Panc1 (cell line): ENCODE data around the gene KRT35. TPM values are rescaled to one million over a fixed set of nuclear protein-coding genes. Genes with fewer than 3 reads are reported as not detected.
A peak's percentile ranks its signal among the peaks of the same experiment; 100 is the strongest.

Experiments used
- ATAC-seq: fragments of 200-7000 bp; cut with Tn5 transposase; 2 replicates; pipeline ENCODE4 v1.9.1; 2020; ENCODE audit warnings: mild to moderate bottlenecking, moderate library complexity
- BruUV-seq: library from RNA; stranded (reverse); fragments of 400-500 nt; replicated peaks from 2 replicates; lab custom pipeline; 2021; lab: Mats Ljungman, UMichigan
- CTCF ChIA-PET: fragments of 300-600 bp; sonication (Branson Sonifier 250); formaldehyde crosslinking; loops from one replicate; lab custom pipeline; 2022; ENCODE audit warnings: antibody characterized with exemption; lab: Charles Lee
- POLR2A ChIA-PET: fragments of 300-600 bp; sonication (Branson Sonifier 250); formaldehyde crosslinking; loops from one replicate; lab custom pipeline; 2022; ENCODE audit warnings: antibody characterized with exemption; lab: Charles Lee
- DNase-seq: peaks from one replicate; pipeline ENCODE4 v3.0.0-alpha.2; 2010; ENCODE audit warnings: low read depth, low spot score
- H3K27ac ChIP-seq: 2 replicates; pipeline ENCODE4 v1.5.1; 2011; ENCODE audit warnings: mild to moderate bottlenecking, low read length, inconsistent platforms
- H3K27me3 ChIP-seq: fragments of 200-500 bp; sonication (Bioruptor generic); 2 replicates; pipeline ENCODE4 v1.6.0; 2014; ENCODE audit warnings: low read length, inconsistent platforms; ENCODE audit not compliant: control insufficient read depth, insufficient read depth
- H3K36me3 ChIP-seq: fragments of 200-500 bp; sonication (Bioruptor generic); 2 replicates; pipeline ENCODE4 v1.5.1; 2014; ENCODE audit warnings: inconsistent platforms, mild to moderate bottlenecking, low read length, moderate library complexity; ENCODE audit not compliant: control insufficient read depth, insufficient read depth
- H3K4me1 ChIP-seq: 2 replicates; pipeline ENCODE4 v1.5.1; 2011; ENCODE audit warnings: inconsistent platforms, mild to moderate bottlenecking, low read length, moderate library complexity; ENCODE audit not compliant: control insufficient read depth, insufficient read depth
- H3K4me3 ChIP-seq, 2 experiments: 2 replicates each; pipeline ENCODE4 v1.5.1; 2011 to 2012; ENCODE audit warnings: low read depth in 2 of 2, low read length in 2 of 2, mild to moderate bottlenecking in 2 of 2, inconsistent platforms in 1 of 2, moderate library complexity in 1 of 2
- H3K9me3 ChIP-seq: fragments of 200-500 bp; sonication (Bioruptor generic); 2 replicates; pipeline ENCODE4 v1.5.1; 2014; ENCODE audit warnings: low read depth, mild to moderate bottlenecking, inconsistent platforms, low read length, moderate library complexity; ENCODE audit not compliant: control insufficient read depth, insufficient read depth
- POLR2AphosphoS5 ChIP-seq: IDR thresholded peaks from 2 replicates; pipeline ENCODE4 v1.6.1; 2012; ENCODE audit warnings: mild to moderate bottlenecking, low read depth, low read length, moderate library complexity
- SIN3A ChIP-seq: IDR thresholded peaks from 2 replicates; pipeline ENCODE4 v1.6.1; 2012; ENCODE audit warnings: low read depth, mild to moderate bottlenecking, low read length, moderate library complexity, borderline replicate concordance; ENCODE audit not compliant: insufficient read depth
- TCF7L2 ChIP-seq: IDR thresholded peaks from 2 replicates; pipeline ENCODE4 v1.6.1; 2011; ENCODE audit warnings: mild to moderate bottlenecking, low read depth, low read length, inconsistent platforms
- in situ Hi-C: cut with HindIII; loops from 2 replicates; pipeline ENCODE4 v1.10.0; 2016; ENCODE audit warnings: low sequenced_read_pairs, low pct_unique_long_range_greater_than_20kb
- intact Hi-C: fragments of 100-400 bp; cut with micrococcal nuclease; formaldehyde crosslinking; loops from one replicate; pipeline ENCODE4 v1.10.0; 2022; ENCODE audit not compliant: unreplicated experiment
- total RNA-seq: library from RNA; stranded (reverse); gene quantifications from one replicate; pipeline ENCODE4 v1.2.1, GENCODE V29; 2021; ENCODE audit not compliant: unreplicated experiment
- TF ChIP-seq, protein P1 (sequence below), 2 experiments: IDR thresholded peaks; 2 replicates each; pipeline ENCODE4 v1.6.1; 2011 to 2012; ENCODE audit warnings: low read depth in 2 of 2, control low read depth in 1 of 2, low read length in 1 of 2, mild to moderate bottlenecking in 1 of 2, moderate library complexity in 1 of 2; ENCODE audit not compliant: insufficient read depth in 1 of 2
- TF ChIP-seq, protein P2 (sequence below): fragments of 450-650 bp; IDR thresholded peaks from 2 replicates; pipeline ENCODE4 v1.5.1; 2017; ENCODE audit warnings: mild to moderate bottlenecking

Gene KRT35
- total RNA-seq, 1 experiment from 2014 or later = not detected

DNA sequence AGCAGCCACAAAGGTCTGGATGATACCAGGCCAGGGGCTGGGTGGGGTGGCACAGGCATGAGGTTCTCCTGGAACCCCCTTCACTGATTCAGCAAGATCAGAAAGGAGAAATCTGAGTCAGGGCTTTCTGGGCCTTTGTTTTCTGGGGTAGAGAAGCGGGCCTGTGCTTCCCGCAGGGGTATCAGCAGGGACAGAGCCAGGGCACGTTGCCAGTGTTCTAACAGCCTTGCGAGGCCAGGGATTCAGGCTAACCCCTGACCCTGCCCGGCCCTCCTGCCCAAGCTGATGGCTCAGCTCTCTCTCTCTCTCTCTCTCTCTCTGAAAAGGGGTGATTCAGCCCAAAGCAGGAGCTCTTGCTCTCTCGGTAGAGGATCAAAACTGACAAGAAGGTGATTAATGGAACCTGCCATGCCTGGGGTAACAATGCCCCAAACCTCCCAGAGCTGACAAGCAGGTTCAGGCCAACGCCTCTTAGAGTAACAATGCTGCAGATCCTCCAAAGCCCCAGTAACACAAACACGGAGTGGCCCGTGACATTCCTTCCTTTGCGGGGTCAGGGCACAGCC lies 26.4 kb upstream of the KRT35 start:
- intact Hi-C loops = no loop called here
- Histone ChIP-seq H3K4me1 (peaks cover 29% of the 10 kb centered on the region), H3K27ac (peak overlapping the region; percentile 67), H3K9me3 (no peaks in the 10 kb centered on the region), H3K36me3 (no peaks in the 10 kb centered on the region), H3K4me3 (no peak overlapping the region), H3K27me3 (no peaks in the 10 kb centered on the region)
- TF ChIP-seq POLR2AphosphoS5 (no peak), SIN3A (no peak), TCF7L2 (no peak)
- TF ChIP-seq, protein P1, sequence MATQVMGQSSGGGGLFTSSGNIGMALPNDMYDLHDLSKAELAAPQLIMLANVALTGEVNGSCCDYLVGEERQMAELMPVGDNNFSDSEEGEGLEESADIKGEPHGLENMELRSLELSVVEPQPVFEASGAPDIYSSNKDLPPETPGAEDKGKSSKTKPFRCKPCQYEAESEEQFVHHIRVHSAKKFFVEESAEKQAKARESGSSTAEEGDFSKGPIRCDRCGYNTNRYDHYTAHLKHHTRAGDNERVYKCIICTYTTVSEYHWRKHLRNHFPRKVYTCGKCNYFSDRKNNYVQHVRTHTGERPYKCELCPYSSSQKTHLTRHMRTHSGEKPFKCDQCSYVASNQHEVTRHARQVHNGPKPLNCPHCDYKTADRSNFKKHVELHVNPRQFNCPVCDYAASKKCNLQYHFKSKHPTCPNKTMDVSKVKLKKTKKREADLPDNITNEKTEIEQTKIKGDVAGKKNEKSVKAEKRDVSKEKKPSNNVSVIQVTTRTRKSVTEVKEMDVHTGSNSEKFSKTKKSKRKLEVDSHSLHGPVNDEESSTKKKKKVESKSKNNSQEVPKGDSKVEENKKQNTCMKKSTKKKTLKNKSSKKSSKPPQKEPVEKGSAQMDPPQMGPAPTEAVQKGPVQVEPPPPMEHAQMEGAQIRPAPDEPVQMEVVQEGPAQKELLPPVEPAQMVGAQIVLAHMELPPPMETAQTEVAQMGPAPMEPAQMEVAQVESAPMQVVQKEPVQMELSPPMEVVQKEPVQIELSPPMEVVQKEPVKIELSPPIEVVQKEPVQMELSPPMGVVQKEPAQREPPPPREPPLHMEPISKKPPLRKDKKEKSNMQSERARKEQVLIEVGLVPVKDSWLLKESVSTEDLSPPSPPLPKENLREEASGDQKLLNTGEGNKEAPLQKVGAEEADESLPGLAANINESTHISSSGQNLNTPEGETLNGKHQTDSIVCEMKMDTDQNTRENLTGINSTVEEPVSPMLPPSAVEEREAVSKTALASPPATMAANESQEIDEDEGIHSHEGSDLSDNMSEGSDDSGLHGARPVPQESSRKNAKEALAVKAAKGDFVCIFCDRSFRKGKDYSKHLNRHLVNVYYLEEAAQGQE (IDR thresholded peaks at IDR 0.05; ENCODE audit: insufficient read depth in 1 of 2, low read depth in 2 of 2, low read length in 1 of 2) = no peak
- TF ChIP-seq, protein P2, sequence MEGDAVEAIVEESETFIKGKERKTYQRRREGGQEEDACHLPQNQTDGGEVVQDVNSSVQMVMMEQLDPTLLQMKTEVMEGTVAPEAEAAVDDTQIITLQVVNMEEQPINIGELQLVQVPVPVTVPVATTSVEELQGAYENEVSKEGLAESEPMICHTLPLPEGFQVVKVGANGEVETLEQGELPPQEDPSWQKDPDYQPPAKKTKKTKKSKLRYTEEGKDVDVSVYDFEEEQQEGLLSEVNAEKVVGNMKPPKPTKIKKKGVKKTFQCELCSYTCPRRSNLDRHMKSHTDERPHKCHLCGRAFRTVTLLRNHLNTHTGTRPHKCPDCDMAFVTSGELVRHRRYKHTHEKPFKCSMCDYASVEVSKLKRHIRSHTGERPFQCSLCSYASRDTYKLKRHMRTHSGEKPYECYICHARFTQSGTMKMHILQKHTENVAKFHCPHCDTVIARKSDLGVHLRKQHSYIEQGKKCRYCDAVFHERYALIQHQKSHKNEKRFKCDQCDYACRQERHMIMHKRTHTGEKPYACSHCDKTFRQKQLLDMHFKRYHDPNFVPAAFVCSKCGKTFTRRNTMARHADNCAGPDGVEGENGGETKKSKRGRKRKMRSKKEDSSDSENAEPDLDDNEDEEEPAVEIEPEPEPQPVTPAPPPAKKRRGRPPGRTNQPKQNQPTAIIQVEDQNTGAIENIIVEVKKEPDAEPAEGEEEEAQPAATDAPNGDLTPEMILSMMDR = no peak
- POLR2A ChIA-PET = no interaction called here
- no TSS peak for BruUV-seq
- no peak for DNase-seq
- CTCF ChIA-PET = interaction anchor here (0.8 kb wide), 1 partner anchor 141 kb away, joined by 3 read pairs; no protein-coding TSS in a partner anchor
- ATAC-seq = no peak
- in situ Hi-C loops = no loop called here

DNA sequence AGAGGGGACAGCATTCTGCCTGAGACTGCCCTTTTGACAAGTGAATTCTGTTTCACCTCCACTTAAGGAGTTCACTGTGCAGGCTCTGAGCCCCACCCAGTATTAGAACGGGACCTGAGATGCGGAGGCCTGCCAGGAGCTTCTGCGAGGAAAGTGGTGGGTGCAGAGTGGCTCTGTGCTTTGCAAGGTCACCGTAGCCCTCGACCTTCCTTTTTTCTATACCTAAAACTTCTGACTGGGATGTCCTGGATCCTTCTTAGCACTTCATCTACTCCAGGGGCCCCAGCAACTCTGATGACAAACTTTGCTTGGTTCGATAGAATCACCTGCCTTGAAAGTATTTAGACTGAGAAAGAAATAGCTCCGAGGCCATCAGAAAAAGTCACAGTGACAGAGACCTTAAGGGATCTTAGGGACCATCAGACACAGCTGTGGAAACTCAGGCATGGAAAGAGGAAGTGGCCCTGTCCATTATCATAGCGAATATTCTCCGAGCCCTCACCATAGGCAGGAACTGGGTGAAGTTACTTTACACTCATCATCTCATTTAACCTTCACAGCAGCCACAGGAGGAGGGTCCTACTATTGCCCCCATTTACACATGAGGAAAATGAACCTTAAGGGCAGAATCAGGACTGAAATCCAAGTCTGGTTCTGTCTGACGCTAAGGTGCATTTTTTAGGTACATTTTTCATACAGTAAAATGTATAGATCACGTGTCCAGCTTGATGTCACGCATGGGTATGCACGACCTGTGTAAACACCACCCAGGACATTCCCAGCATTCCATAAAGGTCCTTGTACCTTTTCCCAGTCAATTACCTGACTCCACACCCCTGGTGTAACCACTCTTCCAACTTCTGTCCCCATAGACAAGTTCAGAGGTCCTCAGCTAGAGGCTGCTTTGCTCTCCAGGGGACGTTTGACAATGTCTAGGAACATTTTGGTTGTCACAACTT lies 25.1 kb upstream of the KRT35 start:
- Histone ChIP-seq H3K27me3 (no peaks in the 10 kb centered on the region), H3K9me3 (no peaks in the 10 kb centered on the region), H3K36me3 (no peaks in the 10 kb centered on the region), H3K27ac (peak overlapping the region; percentile 67; the same call in 1 of the 2 replicates), H3K4me1 (peaks cover 21% of the 10 kb centered on the region), H3K4me3 (no peak overlapping the region)
- ATAC-seq (no peak), DNase-seq (no peak)
- intact Hi-C loops = no loop called here
- ChIA-PET CTCF (no interaction called here), POLR2A (no interaction called here)
- TF ChIP-seq, protein P2 = no peak
- no peak for TF ChIP-seq POLR2AphosphoS5
- TF ChIP-seq TCF7L2 = no peak
- TF ChIP-seq, protein P1 (IDR thresholded peaks at IDR 0.05; ENCODE audit: insufficient read depth in 1 of 2, low read depth in 2 of 2, low read length in 1 of 2) = no peak
- no peak for TF ChIP-seq SIN3A
- no TSS peak for BruUV-seq
- in situ Hi-C loops = no loop called here
